Spleen (tissue), 7 donors: Measurements from ENCODE around the gene SLIT3.

Experiments used
- CTCF ChIP-seq, 11 experiments: fragments of 200-600 bp in 7 of 11; fragments of 450-650 bp in 4 of 11; sonication (generic) in 4 of 11; IDR thresholded peaks in 8 of 11; conservative IDR thresholded peaks in 3 of 11; 1 replicate in 7 of 11; 2 replicates in 4 of 11; pipeline versions ENCODE4 v1.4.0 to v1.8.0; 2016 to 2021; ENCODE audit warnings: antibody characterized with exemption in 11 of 11, inconsistent platforms in 4 of 11, mild to moderate bottlenecking in 1 of 11
- POLR2A ChIP-seq, 3 donors: fragments of 450-650 bp; IDR thresholded peaks; one replicate each; pipeline ENCODE4 v1.5.1; 2017; ENCODE audit warnings: antibody characterized with exemption in 3 of 3, mild to moderate bottlenecking in 1 of 3
- donor health status: DM: no; HTN: no; CAD: no; lungs with moderate emphysema.
- donor health status: DM: no; HTN: no; CAD: no.
- donor health status: DM: no; HTN: no; CAD: no.

GRCh38 chr5:169242175-169242848 lies 58.6 kb downstream of the SLIT3 start:
- no peak for TF ChIP-seq CTCF (IDR thresholded peaks at IDR 0.05 in 8 of 11, conservative IDR thresholded peaks at IDR 0.05 in 3 of 11)
- no peak for TF ChIP-seq POLR2A (IDR thresholded peaks at IDR 0.05)
